Stomach (tissue), 4 donors: ENCODE measurements around the gene XRCC3.

ENCODE experiments used
- EP300 ChIP-seq: sonication (generic); formaldehyde crosslinking; IDR thresholded peaks from one replicate; pipeline ENCODE4 v1.6.1; 2017; ENCODE audit warnings: antibody characterized with exemption
- POLR2AphosphoS5 ChIP-seq, 3 donors: sonication (generic); formaldehyde crosslinking; IDR thresholded peaks; one replicate each; pipeline ENCODE4 v1.6.1; 2016; ENCODE audit warnings: antibody characterized with exemption in 3 of 3

DNA sequence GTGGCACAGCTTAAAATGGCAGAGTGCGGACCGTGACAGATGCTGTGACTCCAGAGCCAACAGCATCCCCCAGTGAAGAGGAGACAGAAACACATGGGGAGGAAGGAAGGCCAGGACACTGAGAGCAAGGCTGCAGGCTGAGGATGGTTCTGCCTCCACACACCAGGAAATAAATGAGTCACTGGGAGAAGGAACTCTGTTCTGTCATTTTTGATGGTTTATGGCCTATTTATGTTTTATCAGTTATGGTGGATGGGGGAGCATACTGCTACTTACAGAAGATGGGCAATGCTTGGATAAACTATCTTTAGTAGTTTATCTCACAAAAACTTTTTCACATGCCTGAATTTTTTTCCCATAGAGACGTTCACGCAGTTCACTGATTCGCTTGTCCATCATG is 34.2 kb upstream of the XRCC3 start:
- TF ChIP-seq POLR2AphosphoS5 (IDR thresholded peaks at IDR 0.05): no peak
- no peak for TF ChIP-seq EP300
